ENCODE data around the gene USP35. TPM values are rescaled to one million over a fixed set of nuclear protein-coding genes. Genes with fewer than 3 reads are reported as not detected.
"Not testable (repeated sequence)": the region's sequence is repeated elsewhere in the genome, so short reads cannot be mapped to it uniquely, and the experiment has no call there.

USP35 gene
- total RNA-seq, 1 donor from 2014 or later, result 16.5 TPM

- Mint-ChIP-seq H3K36me3 (ENCODE audit: insufficient read depth) (peaks cover 34% of the 10 kb centered on the region), H3K27ac (peak overlapping the region; percentile 65), H3K4me1 (ENCODE audit: low read depth) (peaks cover 3% of the 10 kb centered on the region), H3K27me3 (no peaks in the 10 kb centered on the region), H3K9me3 (ENCODE audit: low read depth) (no peaks in the 10 kb centered on the region), H3K4me3 (ENCODE audit: low read depth) (no peak overlapping the region)
- TF ChIP-seq CTCF (IDR thresholded peaks at IDR 0.05; ENCODE audit: unreplicated experiment), result no peak
- DNase-seq (ENCODE audit: low spot score, unreplicated experiment), result no peak
Observed at GRCh38 chr11:78221396-78222315, 32.9 kb downstream of the USP35 start.

- not testable (repeated sequence) for H3K4me3 Mint-ChIP-seq (ENCODE audit: low read depth); H3K27ac Mint-ChIP-seq; H3K4me1 Mint-ChIP-seq (ENCODE audit: low read depth); H3K27me3 Mint-ChIP-seq; DNase-seq (ENCODE audit: low spot score, unreplicated experiment); H3K9me3 Mint-ChIP-seq (ENCODE audit: low read depth)
- H3K36me3 Mint-ChIP-seq (ENCODE audit: insufficient read depth), result peaks cover 32% of the 10 kb centered on the region
Observed at GRCh38 chr11:78222726-78223125, 34.0 kb downstream of the USP35 start.

GRCh38 chr11:78223320-78223954 is 34.7 kb downstream of the USP35 start:
- no peak overlapping the region for H3K4me3 Mint-ChIP-seq (ENCODE audit: low read depth)
- peak overlapping the region; percentile 50 for H3K27ac Mint-ChIP-seq
- no peaks in the 10 kb centered on the region for H3K27me3 Mint-ChIP-seq
- no peaks in the 10 kb centered on the region for H3K9me3 Mint-ChIP-seq (ENCODE audit: low read depth)
- DNase-seq (ENCODE audit: low spot score, unreplicated experiment), result no peak
- no peaks in the 10 kb centered on the region for H3K4me1 Mint-ChIP-seq (ENCODE audit: low read depth)
- peaks cover 28% of the 10 kb centered on the region for H3K36me3 Mint-ChIP-seq (ENCODE audit: insufficient read depth)
- no peak for TF ChIP-seq CTCF (IDR thresholded peaks at IDR 0.05; ENCODE audit: unreplicated experiment)

GRCh38 chr11:78224506-78224905 is 35.8 kb downstream of the USP35 start:
- no peak for TF ChIP-seq CTCF (IDR thresholded peaks at IDR 0.05; ENCODE audit: unreplicated experiment)

GRCh38 chr11:78224906-78225420 is 36.2 kb downstream of the USP35 start:
- Mint-ChIP-seq H3K27ac (no peak overlapping the region), H3K4me1 (ENCODE audit: low read depth) (peaks cover 3% of the 10 kb centered on the region), H3K36me3 (ENCODE audit: insufficient read depth) (peaks cover 22% of the 10 kb centered on the region), H3K4me3 (ENCODE audit: low read depth) (no peak overlapping the region), H3K27me3 (no peaks in the 10 kb centered on the region), H3K9me3 (ENCODE audit: low read depth) (no peaks in the 10 kb centered on the region)
- no peak for TF ChIP-seq CTCF (IDR thresholded peaks at IDR 0.05; ENCODE audit: unreplicated experiment)
- no peak for DNase-seq (ENCODE audit: low spot score, unreplicated experiment)

More at GRCh38 chr11:78224506-78224905, 35.8 kb downstream of the USP35 start:
- no peaks in the 10 kb centered on the region for H3K9me3 Mint-ChIP-seq (ENCODE audit: low read depth)
- H3K4me3 Mint-ChIP-seq (ENCODE audit: low read depth), result no peak overlapping the region
- no peak for DNase-seq (ENCODE audit: low spot score, unreplicated experiment)
- peaks cover 1% of the 10 kb centered on the region for H3K4me1 Mint-ChIP-seq (ENCODE audit: low read depth)
- H3K27me3 Mint-ChIP-seq, result no peaks in the 10 kb centered on the region
- H3K27ac Mint-ChIP-seq, result no peak overlapping the region
- H3K36me3 Mint-ChIP-seq (ENCODE audit: insufficient read depth), result peaks cover 22% of the 10 kb centered on the region

Data from progenitor cell of endocrine pancreas (in vitro differentiated cells).